Germinal center (tissue), 1 donor: Measurements from ENCODE around the gene ZNF222.

Source experiments
- DNase-seq: peaks from one replicate; pipeline ENCODE4 v3.0.0; 2012; ENCODE audit warnings: mixed read lengths, low spot score

Gene ZNF222

DNA sequence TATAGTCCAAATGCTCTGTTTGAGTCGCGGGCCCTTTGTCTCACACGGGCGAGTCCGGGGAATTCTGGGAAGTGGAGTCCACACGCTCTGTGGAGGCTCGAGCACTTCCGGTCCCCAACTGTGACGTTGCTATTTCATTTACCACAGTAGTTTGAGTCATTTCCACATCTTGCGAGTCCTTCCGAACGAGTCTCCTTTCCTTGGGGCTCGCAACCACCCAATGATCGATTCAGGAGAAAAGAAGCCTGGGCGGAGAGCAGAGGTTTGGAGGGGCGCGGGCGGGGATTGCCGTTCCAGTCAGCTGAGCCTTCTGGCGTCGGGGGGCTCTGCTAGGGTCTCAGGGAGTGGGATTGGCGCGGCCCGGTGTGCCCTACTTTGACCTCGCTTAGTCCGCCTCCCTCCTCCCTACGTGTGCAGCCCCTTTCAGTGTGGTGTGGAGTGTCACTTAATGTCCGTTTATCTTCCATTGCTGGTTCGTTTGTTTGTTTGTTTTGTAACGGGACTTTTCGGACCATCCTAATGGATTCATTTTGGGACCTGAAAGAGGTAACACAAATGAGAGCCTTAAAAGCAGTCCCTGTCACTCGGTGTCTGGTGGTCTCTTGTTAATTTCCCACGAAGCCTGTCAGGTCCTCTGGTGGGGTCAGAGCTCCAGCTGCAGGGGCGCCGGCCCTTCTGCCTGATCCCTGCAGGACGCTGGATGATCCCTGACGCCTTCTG is at the start of gene ZNF222:
Gene ZNF222 (plus strand): TSS at position 163 of the 720 bp plus-strand sequence. CDS start 58 bp downstream, at position 221.
- DNase-seq = peak; percentile 56

DNA sequence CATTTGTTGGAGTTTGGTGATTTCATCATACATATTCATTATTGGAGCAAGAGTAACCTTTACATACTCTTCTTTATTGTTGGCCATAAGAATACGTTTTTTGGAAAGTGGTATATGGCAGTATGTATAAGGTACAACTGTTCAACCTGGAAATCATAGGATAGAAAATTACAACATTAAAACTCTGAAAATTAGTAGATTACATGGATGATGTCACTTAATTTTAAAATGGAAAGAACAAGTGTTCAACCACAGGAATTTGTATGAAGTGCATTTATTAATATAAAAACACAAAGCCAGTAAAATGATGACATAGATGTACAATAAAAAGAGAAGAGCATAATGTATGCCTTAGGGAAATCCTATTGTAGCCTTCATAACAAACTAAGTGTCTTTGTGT is 48.4 kb upstream of the ZNF222 start:
- DNase-seq = no peak

DNA sequence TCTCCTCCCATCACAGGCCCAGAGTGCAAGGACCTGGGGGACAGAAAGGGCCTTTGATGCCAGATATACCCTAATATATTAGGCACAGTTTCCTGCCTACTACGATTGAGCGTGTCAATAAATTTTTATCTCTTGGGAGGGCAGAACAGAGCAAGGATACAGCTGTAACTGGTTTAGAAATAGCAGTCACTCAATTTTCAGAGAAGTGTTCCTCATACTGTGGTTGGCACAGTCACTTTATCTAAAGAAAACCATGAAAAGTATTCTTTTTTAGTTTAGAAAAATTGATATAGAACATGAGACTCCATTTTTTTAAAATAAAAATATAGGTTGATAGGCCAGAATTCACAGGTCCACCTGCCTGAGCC is 41.7 kb upstream of the ZNF222 start:
- DNase-seq = no peak

DNA sequence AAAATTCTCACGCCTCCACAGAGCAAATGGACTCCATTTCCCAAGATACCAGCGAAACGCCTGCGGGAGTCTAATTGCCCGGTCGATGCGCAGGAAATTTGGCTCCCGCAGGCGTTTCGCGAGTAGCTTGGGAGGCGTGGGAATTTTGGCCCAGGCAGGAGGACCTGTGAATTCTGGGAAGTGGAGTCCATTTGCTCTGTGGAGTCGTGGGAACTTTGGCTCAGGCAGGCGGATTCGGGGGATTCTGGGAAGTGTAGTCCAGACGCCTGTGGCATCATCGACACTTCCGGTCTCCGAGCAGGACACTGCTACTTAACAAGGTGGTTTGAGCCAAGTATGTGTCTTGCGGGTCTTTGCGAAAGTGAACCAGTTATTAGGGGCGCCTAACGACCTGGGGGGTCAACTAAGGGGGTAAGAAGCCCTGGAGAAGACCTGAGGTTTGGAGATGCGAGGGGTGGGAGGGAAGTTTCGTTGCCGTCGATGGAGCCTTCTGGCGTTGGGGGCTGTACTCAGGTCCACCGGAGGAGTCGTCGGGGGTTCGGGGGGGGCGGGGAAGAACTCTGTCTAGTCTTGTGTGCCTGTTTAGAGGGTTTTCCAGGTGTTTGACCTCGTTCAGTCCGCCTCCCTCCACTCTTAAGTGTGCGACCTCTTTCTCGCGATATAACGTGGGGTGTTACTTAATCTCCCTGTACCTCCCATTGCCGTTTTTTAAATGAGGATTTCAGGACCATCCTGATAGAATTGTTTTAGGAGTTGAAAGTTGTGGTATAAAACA is 41.1 kb upstream of the ZNF222 start, which contains the start of gene ZNF155:
Gene ZNF155 (plus strand): TSS at position 277 of the 775 bp plus-strand sequence. CDS start 4,356 bp downstream, outside the sequence.
- peak; percentile 61 for DNase-seq

DNA sequence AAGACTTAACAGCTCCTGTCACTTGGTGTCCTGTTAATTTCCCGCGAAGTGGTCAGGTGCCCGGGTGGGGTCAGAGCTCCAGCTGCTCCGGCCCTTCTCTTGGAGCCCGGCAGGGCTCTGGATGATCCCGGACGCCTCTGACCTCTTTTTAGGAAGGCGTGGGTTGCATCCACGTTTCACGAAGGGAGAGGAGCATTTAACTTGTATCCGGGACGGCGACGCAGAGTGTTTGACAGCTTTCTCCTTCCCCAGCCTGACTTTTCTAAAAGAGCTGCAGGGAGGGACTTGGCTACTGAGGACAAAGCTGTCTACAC is 40.5 kb upstream of the ZNF222 start:
- DNase-seq = no peak

DNA sequence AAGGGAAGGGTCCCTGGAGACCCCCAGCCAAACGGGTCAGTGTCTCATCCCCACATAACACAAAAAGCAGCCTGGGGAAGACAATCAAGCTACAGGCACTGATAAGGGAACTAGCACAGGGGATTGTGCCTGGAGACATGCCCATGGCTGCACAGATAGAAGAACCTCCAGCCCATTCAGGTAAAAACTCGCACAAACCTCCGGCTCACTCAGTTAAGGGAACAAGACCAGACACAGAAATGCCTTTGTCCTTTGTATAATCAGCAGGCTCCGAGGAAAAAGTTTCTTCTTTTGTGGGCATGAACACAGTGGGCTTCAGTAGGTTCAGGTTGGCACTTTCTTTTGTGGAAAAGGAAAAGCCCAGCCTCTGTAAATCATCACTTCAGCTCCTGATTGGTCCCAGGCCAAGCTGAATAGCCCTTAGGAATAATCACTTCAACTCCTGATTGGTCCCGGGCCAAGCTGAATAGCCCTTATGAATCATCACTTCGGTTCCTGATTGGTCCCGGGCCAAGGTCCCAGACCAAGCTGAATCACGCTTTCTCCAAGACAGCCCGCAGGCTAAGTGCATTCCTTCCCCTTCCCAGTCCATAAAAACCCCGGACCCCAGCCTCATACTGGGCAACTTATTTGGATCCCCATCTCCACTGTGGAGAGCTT is 27.4 kb upstream of the ZNF222 start:
- no peak for DNase-seq

DNA sequence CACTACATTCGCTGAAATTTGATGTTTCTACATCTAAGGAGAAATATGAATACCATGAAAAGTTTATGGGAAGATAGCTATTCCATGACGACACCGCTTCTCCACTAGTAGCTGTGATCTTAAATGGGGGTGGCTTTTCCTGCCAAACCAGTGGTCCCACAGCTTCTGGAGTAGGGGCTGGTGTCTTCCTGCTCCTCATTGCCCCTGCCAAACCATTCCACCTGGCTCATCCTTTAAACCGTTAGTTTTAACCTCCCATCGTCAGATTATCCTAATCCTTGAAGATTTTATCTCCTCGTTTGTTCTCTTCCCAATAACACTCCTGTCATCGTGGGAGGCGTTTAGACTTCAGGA is 23.0 kb upstream of the ZNF222 start:
- DNase-seq = peak; percentile 2

DNA sequence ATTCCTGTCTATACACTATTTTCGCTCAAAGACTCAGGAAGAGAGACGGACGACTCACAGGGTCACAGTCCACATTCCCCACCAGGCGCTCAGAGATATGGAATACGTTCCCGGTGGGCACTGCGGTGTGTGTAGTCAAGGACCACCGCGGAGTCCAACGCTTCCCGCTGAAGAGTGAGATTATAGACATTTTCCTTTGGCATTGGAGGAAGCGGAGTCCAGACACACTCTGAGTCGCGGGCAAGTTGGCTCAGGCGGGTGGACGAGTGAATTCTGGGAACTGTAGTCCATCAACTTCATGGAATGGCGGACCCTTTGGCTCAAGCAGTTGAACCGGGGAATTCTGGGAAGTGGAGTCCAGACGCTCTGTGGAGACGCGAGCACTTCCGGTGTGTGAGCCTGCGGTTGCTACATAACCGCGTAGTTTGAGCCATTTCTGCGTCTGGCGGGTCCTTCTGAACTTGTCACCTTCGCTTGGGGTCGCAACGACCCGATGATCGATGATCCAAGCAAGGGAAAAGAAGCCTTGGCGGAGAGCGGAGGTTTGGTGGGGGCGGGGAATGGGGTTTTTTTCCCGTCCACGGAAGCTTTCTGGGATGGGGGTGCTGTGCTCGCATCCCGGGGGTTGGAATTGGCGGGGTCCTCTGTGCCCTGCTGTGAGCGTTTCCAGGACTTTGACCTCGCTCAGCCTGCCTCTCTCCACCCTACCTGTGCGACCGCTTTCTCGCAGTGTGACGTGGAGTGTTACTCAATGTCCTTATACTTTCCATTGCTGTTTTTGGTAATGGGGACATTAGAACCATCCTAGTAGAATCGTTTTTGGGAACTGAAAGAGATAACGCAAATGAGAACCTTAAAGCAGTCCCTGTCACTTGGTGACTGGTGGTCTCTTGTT is 22.4 kb upstream of the ZNF222 start, which contains the start of gene ZNF230:
Gene ZNF230 (plus strand): TSS at position 392 of the 895 bp plus-strand sequence. CDS start 4,122 bp downstream, outside the sequence.
- DNase-seq = peak; percentile 85

DNA sequence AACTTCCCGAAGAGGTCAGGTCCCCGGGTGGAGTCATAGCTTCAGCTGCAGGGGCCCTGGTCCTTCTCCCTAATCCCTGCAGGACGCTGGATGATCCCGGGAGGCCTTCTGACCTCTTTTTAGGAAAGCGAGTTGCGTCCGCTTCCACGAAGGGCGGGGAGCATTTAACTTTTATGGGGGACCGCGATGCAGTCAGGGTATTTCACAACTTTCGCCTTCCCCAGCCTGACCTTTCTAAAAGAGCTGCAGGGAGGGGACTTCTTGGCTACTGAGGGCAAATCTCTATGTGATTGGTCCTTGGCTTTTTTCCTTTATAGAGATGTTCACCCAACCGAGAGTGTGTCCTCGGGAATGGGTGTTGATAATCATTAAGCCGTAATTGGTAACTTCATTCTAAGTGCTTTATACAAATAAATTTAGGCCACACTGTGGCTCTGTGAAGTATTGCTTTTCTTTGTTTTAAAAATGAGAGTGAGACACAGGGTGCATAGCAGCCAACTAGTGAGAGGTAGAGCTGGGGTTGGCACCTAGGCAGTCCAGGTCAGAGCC is 21.6 kb upstream of the ZNF222 start:
- DNase-seq = peak; percentile 22

DNA sequence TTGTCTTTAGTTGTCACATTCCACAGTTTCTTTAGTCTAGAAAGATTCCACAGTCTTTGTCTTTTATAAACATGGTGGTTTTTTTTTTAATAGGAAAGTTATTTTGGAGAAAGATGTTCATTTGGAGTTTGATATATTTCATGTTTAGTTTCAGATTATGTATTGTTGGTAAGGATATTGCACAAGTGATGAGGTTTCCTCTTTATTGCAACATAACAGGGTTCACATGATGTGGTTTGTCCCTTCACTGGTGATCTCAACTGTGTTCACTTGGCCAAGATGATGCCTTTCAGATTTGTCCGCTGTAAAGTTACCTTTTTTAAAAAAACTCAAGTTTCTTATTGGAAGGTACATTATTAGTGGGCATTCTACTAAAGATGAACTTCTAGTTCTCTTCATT is 19.2 kb upstream of the ZNF222 start:
- no peak for DNase-seq

DNA sequence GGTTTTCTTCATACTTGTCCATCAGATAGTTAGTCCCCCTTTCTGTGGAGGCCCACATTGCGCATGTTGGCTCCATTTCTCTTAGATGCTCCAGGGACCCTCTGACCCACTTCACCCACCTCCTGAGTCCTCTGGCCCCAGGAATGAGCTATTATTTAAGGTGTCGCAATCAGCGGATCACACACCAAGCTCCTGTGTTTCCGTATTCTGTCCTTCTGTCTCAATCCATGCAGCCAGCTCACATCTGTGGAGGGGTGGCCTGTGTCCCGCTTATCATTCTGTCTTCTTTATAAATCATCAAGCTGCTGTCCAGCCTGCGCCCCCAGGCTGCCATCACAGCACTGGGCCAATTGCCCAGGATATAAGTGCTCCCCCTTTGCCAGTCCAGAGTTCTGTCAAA is 17.7 kb upstream of the ZNF222 start:
- no peak for DNase-seq

DNA sequence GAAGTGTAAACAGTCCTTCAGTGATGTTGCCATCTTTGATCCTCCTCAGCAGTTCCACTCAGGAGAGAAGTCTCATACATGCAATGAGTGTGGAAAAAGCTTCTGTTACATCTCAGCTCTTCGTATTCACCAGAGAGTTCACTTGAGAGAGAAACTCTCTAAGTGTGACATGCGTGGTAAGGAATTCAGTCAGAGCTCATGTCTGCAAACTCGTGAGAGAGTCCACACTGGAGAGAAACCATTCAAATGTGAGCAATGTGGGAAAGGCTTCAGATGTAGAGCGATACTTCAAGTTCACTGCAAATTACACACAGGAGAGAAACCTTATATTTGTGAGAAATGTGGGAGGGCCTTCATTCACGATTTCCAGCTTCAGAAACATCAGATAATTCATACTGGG is 14.7 kb upstream of the ZNF222 start:
- DNase-seq = no peak

DNA sequence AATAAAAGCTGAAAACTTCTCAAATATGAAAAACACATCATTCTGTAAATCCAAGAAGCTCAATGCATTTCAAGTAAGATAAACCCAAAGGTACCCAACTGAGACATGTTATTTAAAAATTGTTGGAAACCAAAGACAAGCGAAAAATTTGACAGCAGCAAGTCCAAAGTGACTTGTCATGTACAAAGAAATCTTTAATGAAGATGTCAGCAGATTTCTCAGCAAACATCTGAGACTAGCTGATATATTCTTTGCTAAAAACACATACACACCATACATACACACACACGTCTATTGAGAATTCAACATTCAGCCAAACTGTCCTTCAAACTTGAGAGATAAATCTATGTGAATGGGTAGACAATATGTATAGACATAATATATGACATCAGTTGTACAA is 5.7 kb upstream of the ZNF222 start:
- DNase-seq = no peak

DNA sequence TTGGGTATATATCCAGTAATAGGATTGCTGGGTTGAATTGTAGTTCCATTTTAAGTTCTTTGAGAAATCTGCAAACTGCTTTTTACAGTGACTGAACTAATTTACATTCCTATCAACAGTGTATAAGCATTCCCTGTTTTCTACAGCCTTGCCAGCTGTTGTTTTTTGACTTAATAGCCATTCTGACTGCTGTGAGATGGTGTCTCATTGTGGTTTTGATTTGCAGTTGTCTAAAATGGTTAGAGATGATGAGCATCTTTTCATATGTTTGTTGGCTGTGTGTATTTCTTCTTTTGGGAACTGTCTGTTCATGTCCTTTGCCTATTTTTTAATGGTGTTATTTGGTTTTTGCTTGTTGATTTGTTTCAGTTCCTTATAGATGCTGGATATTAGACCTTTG is 4.0 kb upstream of the ZNF222 start:
- DNase-seq = no peak

DNA sequence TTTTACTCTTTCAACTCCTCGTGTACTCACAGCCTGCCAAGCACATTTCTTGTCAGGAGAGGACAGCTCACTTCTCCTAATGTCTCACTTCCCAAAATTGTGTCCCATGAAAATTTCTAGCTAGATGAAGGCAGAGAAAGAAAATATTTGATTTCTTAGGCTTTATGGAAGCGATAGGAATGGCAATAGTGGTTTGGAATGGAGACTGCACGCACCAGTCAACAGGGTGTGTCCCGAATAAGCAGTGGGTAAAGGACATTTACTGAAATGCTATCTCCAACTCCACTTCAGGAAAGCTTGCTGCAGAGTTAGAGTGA is 321 bp upstream of the ZNF222 start:
- no peak for DNase-seq

DNA sequence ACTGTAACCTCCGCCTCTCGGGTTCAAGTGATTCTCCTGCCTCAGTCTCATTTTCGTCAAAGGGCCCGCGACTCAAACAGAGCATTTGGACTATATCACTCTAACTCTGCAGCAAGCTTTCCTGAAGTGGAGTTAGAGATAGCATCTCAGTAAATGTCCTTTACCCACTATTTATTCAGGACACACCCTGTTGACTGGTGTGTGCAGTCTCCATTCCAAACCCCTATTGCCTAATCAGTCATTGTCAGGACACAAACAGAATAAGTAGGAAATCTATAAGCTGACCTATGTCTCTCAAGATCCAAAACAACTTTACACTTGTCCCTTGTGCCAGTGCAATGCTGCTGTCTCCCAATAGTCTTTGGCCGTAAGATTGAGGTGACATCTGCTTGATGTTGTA is 1.4 kb downstream of the ZNF222 start:
- DNase-seq = no peak

DNA sequence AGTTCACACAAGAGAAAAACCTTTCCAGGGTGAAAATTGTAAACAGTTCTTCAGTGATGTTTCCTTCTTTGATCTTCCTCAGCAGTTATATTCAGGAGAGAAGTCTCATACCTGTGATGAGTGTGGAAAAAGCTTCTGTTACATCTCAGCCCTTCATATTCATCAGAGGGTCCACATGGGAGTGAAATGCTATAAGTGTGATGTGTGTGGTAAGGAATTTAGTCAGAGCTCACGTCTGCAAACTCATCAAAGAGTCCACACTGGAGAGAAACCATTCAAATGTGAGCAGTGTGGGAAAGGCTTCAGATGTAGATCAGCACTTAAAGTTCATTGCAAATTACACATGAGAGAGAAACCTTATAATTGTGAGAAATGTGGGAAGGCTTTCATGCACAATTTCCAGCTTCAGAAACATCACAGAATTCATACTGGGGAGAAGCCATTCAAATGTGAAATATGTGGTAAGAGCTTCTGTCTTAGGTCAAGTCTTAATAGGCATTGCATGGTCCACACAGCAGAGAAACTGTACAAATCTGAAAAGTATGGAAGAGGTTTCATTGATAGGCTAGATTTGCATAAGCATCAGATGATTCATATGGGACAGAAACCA is 6.9 kb downstream of the ZNF222 start:
- DNase-seq = no peak

DNA sequence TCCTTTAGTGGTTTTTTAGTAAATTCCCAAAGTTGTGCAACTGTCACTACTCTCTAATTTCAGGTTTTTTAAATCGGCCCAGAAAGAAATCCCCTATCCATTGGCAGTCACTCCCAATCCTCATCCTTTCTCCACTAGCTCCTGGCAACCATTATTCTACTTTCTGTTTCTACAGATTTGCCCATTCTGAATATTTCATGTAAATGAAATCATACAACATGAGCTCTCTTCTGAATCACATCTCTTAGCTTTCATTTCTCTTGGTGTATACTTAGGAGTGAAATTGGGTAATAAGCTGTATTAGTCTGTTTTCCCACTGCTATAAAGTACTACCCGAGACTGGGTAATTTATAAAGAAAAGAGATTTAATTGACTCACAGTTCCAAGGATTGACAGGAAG is 17.0 kb downstream of the ZNF222 start:
- DNase-seq = no peak

DNA sequence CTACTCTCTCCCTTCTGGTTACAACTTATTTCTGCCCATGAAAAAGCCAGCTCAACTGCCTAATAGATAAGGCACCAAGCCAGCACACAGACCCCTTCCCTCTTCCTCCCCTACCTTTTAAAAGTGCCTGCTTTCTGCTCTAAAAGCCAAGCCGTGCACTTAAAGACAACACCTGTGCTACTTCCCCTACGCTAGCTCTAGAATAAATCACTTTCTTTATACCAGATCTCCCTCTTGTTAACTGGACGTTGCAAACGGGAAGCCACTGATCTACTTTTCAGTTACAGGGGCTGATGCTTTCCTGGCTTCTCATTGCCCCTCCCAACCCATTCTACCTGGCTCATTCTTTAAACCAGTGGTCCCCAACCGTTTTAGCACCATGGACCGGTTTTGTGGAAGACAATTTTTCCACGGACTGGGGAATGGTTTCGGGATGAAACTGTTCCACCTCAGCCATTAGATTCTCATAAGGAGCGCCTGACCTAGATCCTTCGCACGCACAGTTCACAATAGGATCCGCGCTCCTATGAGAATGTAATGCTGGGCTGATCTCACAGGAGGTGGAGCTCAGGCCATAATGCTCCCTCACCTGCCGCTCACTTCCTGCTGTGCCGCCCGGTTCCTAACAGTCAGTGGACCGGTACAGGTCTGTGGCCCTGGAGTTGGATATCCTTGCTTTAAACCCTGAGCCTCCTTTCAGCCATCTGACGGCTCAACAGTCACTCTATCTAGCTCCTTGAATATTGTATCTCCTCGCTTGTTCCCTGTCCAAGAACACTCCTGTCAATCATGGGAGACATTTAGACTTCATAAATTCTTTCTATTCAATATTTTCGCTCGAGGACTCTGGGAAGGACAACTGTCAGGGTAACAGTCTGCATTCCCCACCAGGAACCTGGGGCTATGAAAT is 25.8 kb downstream of the ZNF222 start:
- DNase-seq = peak; percentile 8

DNA sequence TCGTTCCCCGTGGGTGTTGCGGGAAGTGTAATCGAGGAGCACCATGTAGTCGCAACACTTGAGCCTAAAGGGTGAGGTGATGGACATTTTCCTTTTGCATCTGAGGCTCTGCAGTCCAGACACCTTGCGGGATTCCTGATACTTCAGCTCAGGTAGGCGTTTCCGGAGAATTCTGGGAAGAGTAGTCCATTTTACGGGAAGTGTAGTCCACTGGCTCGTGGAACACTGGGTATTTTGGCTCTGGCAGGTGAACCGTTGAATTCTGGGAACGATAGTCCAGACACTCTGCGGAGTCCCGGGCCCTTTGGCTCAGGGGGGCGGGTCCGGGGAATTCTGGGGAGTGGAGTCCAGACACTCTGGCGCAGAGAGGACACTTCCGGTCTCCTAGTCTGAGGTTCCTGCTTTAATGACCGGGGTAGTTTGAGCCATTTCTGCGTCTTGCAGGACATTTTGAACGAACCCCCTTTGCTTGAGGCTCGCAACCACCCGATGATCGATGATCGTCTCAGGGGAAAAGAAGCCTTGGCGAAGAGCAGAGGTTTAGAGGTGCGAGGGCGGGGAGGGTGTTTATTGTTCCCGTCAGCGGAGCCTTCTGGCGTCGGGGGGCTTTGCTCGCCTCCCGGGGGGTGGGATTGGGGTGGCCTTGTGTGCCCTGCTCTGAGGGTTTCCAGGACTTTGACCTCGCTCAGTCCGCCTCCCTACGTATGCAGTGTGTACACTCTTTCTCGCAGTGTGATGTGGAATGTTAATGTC is 26.6 kb downstream of the ZNF222 start, which contains the start of gene ZNF223:
Gene ZNF223 (plus strand): TSS at position 387 of the 753 bp plus-strand sequence. CDS start 3,141 bp downstream, outside the sequence.
- DNase-seq = peak; percentile 32
